Middle frontal gyrus (tissue), 1 donor: Measurements from ENCODE around the gene HELZ2.
"Not testable (repeated sequence)": the region's sequence is repeated elsewhere in the genome, so short reads cannot be mapped to it uniquely, and the experiment has no call there.

Experiments used
- DNase-seq: peaks from one replicate; pipeline ENCODE4 v3.0.0-alpha.2; 2015; ENCODE audit warnings: low spot score; ENCODE audit errors: extremely low spot score

Gene HELZ2

DNA sequence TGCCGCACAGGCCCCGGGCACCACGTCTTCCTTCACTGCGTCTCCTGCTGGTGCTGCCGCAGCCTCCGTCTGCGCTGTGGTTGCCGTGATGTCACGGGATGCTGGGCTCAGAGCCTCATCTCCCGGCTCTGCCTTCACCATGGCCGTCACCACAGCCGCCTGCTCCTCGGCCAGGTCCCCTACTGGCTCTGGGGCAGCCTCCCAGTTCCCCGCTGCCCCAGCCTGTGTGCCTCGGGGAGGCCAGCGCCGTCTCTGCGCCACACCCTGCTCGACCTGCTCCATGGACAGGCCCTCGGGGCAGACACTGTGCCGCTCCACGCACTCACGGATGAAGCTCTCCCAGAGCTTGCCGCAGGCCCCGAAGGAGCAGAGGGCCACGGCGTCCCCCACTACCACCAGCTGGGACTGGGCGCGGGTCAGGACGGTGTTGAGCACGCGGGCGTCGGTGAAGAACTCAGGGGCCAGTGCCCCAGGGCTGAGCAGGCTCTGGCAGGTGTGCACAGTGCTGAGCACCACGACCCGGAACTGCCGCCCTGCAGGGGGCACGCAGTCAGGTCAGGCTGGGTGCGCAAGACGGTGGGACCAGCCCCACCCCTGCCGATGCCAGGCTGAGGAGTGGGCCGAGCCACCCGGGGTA is 8.2 kb downstream of the HELZ2 start:
- no peak for DNase-seq

DNA sequence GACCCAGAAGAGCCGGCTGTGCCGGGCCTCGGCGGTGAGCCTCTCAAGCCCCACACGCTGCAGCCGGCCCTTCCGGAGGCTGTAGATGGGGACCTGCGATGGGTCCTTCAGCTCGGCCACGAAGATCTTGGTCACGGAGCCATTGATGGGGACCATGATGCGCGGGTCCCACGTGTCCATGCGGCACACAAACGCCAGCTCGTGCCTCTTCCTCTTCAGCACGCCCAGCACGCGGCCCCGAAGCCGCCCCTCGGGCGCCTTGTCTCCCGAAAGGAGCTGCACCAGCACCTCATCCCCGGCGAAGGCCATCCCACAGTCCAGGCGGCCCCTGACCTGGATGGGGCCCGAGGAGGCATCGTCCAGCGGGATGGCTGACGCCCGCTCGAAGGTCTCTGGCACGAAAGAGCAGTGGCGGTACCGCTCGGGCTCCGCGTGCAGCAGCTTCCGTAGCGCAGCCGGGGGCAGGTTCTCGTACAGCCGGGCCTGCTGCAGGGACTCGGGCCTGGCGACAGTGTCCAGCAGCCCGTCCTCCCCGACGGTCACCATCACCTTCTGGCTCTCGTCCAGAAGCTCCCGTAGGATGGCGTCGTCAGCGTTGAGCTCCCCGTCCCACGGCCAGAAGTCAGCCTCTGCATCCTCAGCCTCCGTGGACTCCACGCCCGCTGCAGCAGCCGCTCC is 8.9 kb downstream of the HELZ2 start:
- DNase-seq = no peak

DNA sequence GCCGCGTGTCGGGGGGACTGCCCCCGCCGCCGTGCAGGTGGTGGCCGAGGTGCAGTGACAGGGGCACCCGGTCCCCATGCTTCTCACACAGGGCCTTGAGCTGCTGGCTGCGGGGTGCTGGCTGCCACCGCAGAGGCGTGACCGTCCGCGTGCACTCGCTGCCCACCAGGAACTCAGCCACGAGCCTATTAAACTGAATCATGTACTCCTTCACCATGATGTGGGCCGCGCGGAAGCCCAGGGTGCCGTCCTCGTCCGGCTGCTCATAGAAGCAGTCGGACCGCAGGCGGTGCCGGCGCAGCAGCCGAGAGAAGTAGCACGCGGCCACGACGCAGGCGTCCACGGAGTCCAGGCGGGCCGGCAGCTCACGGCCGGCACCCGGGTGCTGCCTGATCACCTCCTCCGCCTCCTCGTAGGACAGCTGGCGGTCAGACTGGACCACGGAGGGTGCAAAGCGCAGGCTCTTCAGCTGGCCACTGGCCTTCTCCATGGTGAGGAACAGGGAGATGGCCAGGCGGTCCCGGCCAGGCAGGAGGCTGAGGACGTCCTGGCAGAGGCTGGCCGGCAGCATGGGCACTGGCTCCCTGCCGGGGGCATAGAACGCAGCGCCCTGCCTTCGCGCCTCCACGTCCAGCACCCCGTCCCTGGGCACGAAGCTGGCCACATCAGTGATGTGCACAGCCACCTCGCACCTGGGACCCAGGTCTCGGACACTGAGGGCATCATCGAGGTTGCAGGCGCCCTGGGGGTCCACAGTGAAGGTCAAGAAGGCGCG is 9.8 kb downstream of the HELZ2 start:
- DNase-seq = no peak

DNA sequence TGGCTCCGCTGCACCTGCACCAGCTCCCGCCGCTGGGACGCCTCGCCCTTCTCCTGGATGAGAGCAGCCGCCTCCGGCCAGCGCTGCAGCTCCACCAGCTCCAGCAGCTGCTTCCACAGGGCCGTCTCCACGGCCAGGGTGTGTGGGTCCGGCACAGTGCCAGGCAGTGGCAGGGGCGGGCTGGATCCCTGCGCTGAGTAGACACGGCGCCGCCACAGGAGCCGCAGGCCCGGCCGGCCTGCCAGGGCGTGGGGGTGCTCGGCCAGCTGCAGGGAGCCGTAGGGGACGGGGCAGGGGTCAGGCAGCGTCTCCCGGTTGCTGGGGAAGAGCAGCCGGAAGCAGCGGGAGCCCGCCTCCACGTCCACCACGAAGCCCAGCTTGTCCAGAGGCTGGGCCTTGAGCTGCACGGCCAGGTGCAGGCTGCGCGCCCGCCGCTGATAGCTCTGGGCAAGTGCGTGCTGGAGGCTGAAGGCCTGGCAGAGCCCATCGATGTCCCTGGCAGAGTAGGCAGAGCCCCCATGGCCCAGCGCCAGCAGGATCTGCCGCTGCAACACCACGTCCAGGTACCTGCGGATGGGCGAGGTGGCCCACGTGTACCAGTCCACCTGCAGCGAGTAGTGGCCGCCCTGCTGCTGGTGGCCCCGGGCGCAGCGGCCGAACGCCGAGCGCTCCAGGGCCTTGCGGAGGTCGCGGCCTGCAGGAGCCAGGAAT is 10.7 kb downstream of the HELZ2 start:
- no peak for DNase-seq

DNA sequence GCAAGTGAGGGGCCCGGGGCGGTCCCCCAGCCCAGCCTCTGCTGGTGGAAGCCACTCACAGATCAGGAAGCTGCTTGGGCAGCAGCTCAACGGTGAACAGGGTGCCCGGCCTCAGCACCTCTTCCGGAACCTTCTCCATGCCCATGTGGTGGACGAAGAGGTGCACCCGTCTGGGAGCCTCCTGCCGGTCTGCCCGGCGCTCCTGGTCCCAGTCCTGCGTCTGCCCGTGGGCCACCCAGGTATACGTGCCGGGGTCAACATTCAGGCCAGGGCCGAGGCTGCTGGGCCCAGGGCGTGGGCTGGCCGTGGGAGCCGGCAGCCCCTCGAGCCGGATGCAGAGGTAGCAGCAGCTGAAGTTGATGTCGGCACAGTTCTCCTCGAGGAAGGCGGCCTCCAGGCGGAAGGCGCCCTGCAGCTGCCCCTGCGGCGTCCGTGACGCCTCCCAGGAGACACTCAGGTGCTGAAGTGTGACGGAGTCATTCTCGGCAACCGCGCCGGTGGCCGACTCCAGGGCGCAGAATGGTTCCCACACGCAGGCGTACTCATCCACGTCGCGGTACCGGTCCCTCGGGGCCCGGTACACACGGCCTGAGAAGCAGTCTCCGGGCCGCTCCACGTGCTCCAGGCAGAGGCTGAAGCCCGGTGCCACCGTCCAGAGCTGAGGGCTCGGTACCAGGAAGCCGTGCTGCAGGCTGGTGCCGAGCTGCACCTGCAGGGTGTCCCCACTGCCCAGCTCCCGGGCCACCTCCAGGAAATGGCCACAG is 11.4 kb downstream of the HELZ2 start:
- no peak for DNase-seq

DNA sequence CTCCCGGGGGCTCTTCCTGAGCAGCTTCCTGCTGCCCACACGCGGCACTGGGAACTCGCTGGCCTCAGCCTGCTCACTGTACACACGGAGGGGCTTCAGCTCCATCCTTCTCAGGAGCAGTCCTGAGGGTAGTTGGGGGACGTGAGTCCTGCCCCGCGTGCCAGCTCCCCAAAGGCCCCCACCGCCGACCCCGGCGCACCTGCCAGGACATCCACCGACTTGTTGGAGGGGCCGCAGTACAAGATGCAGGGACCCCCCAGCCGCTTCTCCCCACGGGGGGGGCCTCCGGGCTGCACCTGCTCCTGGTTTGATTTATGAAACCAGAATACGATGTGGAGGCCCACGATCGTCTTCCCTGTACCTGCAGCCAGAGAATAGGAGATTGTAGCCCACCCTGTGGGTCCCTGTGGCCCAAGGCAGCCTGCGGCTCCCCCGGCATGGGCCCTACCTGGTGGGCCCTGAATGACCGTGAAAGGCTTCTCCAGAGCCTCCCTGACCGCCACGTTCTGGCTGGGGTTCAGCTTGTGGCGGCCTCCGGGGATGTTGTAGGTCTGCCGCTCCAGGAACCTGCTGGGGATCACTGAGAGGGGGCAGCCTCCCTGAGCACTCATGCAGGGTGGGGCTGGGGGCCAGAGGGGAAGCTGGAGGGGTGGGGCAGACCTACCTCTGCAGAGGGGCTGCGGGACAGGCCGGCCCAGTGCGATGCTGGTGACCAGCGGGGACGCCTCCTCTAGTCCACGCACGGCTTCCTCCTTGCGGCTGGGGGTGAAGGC is 12.2 kb downstream of the HELZ2 start:
- no peak for DNase-seq

DNA sequence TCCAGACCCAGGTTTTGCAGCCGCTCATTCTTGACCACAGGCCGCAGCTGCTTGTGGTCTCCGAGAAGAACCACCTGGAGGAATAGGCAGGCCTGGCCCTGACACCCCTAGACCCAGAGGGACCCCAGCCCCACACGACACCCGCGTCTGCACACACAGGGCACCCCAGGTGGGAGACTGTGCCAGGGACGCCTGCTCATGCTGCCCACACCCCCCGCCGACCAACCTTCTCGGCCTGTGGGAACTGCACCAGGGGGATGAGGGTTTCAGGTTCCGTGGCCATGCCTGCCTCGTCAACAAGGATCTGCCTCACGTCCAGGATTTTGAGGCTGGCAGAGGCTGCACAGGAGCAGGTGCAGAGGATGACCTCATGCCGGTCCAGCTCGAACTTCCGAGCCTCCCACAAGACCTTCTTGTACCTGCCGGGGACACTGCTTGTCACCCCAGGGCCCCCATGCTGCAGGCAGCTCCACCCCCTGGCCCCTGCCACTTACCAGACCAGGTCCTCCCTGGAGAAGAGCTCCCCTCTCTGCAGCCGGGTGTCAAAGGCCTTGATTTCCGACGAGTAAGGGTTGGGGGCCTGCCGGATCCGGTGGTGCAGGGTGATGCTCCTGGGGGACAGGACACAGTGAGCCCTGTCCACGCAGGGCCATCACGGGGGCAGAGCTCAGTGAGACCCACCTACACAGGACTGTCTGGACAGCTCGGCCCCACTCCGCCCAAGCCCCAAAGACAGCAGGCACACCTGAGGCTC is 13.0 kb downstream of the HELZ2 start:
- no peak for DNase-seq

DNA sequence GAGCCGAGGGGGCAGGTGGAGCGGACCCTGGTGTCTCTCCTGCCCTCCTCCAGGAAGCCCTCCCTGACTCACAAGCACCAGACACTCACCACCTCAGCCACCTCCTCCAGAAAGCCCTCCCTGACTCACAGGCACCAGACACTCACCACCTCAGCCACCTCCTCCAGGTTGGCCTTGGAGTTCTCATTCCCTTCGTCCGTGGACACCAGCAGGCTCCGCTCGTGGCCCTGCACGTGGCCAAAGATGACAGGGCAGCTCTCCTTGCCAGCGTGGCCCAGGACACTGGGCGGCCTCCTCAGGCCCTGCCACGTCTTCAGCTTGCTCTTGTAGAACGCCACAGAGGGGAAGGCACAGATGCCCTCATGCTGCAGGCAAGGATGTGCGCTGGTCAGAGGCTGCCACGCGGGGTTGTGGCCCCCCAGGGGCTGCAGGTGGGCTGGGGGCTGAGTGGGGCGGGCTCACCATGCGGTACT is 13.7 kb downstream of the HELZ2 start:
- no peak for DNase-seq

DNA sequence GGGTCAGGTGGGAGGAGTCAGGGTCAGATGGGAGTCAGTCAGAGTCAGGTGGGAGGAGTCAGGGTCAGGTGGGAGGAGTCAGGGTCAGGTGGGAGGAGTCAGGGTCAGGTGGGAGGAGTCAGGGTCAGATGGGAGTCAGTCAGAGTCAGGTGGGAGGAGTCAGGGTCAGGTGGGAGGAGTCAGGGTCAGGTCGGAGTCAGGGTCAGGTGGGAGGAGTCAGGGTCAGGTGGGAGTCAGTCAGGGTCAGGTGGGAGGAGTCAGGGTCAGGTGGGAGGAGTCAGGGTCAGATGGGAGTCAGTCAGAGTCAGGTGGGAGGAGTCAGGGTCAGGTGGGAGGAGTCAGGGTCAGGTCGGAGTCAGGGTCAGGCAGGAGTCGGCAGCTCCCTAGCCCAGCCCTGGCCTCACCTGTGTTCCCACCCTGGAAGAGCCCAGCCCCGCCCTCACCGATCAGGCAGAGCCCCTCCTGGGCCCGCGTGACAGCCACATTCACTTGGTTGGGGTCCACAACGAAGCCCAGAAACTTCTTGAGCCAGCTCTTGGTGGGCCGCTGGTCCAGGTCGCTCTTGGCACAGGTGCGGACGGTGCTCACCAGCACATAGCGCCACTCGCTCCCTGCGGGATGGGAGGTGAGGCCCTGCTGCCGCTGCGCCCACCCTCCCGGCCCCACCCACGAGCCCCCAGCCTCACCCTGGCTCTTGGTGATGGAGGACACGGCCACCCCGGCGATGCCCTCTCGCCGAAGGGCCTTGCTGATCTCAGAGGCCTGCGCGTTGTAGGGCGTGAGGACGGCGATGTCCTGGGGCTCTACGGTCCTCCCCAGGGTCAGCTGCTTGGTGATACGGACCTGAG is 14.3 kb downstream of the HELZ2 start:
- not testable (repeated sequence) for DNase-seq

DNA sequence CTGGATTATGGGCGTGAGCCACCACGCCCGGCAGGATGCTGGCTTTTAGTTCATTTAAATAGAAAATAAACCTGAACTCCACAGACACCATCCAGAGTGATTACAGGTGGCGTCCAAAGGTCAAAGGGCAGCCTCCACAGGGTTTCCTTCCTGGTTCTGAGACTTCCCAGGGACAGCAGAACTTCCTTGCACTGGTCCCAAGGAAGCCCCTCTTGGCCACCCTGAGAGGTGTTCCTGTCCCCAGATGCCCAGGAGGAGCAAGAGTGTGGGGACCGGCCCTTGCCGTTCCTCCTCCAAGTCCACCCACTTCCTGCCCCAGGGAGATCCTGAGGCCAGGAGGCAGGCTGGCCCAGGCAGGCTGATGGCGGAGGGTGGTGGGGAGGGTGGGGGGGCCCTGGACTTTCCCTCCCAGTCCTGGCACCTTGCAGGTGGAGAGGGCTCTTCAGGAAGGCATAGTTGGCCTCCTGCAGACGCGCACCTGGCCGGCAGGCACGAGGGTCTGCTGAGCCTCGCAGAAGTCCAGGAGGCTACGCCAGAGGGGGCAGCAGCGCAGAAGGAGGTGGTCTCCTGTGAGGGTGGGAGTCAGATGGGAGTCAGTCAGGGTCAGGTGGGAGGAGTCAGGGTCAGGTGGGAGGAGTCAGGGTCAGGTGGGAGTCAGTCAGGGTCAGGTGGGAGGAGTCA is 15.1 kb downstream of the HELZ2 start:
- no peak for DNase-seq

DNA sequence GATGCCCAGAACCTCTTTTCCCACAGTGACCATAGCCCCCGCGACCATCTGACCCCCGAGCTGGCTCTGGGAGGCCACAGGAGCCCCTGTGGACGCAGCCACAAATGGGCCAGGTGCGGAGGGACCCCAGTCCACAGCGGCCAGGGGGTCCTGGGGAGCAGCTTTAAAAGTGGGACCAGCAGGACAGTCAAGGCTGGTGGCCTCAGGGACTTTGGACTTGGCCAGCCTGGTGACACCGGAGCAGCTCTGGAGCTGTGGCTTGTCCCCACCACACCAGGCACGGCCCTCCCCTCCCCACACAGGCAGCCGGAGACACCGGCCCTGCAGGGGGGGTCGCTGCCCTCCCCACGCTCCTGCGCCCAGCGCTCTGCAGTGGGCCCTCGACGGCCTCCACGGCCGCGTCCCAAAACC is 16.6 kb downstream of the HELZ2 start:
- DNase-seq = no peak

DNA sequence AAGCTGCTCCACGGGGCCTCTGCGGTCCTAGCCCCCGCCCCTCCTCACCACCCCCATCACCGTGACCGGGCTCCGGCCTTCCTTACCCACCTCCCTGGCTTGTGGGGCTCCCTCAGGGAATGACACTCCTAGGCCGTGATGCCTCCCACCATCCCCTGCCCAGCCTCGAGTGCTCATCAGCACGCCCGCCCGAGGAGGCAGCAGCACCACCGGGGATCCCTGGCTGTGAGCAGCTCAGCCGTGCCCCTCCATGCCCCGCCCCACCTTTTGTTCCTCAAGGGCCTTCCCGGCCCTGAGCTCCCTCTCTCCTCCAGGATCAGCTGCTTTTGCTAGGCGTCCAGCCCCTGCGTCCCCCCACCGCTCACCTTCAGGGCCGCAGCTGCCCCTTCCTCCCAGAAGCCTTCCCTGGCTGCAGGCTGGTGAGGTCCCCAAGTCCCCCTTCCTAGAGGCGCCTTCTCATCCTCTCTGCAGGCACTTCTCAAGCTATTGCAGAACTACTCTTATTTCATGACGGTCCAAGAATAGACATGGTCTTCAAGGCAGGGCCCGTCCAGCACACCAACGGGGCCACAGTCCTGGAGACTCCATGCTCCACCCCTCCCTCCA is 17.1 kb downstream of the HELZ2 start:
- DNase-seq = no peak

DNA sequence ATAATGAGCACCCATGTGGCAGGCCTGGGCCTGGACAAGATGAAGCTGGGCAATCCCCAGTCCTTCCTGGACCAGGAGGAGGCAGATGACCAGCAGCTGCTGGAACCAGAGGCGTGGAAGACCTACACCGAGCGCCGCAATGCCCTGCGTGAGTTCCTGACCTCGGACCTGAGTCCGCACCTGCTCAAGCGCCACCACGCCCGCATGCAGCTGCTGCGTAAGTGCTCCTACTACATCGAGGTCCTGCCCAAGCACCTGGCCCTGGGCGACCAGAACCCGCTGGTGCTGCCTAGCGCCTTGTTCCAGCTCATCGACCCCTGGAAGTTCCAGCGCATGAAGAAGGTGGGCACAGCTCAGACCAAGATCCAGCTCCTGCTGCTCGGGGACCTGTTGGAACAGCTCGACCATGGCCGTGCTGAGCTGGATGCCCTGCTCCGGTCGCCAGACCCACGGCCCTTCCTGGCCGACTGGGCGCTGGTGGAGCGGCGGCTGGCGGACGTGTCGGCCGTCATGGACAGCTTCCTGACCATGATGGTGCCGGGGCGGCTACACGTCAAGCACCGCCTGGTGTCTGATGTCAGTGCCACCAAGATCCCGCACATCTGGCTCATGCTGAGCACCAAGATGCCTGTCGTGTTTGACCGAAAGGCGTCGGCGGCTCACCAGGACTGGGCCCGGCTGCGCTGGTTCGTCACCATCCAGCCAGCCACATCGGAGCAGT is 18.2 kb downstream of the HELZ2 start:
- no peak for DNase-seq

DNA sequence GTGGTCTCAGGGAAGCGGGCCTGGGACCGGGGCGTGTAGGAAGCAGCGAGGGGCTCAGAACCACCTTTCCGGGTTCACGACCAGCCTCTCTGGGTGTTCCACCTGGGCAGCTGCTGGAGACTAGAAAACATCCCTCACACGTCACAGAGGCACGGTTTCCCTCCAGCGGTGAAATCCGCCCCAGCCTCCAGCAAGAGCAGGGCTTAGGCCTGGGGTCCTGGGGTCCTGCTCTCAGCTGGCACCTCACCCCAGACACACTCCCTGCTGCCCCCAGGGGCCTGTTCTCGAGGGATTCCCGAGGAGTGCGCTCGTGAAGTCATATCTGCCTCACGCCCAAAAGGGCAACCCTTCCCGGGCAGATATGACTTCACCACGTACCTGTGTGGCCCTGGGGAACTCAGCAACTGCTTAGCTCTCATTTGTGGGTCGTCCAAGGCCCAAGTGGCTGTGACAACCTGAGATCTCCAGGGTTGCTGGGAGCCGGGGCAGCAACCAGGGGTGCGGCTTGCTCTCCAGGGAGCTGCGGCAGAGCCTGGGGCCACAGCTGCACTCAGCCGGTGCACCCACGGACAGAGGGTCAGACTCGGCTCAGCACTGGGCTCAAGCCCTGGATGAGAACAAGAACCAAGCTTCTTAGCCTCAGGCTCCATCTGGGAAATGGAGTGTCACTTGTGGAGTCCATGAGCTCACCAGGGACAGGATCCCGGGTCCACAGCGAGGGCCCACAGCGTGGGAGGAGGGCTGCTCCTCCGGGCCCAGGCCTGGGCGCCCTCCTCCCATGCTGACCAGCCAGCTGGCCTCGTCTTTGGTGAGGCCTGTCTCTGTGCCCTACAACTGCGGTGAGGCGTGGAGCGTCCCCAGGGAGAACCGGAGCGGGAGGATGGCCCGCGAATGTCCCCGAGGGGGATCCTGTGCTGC is 19.4 kb downstream of the HELZ2 start:
- DNase-seq = no peak

DNA sequence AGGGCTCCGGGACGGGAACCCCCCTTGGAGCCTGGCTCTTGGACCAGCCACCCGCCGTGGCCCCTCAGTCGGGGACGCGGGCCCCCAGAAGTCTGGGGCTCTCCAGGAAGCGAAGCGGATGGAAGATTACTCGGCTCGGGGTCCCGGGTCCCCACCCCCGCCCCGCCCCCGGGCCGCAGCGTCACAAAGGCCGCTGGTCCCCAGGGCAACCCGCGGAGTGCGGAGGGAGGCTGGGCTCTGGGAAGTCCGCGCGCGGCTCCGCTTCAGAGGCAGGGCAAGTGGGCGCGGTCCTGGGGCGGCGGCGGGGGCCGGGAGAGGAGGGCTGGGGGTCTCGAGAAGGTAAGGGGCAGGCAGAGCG is 20.1 kb downstream of the HELZ2 start, which contains the start of gene FNDC11:
Gene FNDC11, plus strand, starts transcription at position 227 of the 358 bp plus-strand sequence. CDS start 1,505 bp downstream, outside the sequence.
- DNase-seq = no peak
